Activated naive CD8-positive, alpha-beta T cell treated with anti-CD3 and anti-CD28 coated beads, Interleukin-2, amount 50 U/mL, for 24 hours (primary cell): ENCODE measurements around the gene PIGQ.

Source experiments
- ATAC-seq: fragments of 150-1000 bp; cut with Tn5 transposase; one replicate; pipeline ENCODE4 v1.10.0; 2021
- DNase-seq: peaks from one replicate; pipeline ENCODE4 v3.0.0; 2021
- H3K27ac Mint-ChIP-seq: one replicate; pipeline ENCODE4 v1.8.0; 2021; ENCODE audit warnings: mild to moderate bottlenecking, mixed read lengths
- H3K27me3 Mint-ChIP-seq: one replicate; pipeline ENCODE4 v1.8.0; 2021; ENCODE audit warnings: mixed read lengths
- H3K36me3 Mint-ChIP-seq: one replicate; pipeline ENCODE4 v1.8.0; 2021; ENCODE audit warnings: low read depth, mixed read lengths
- H3K4me1 Mint-ChIP-seq: one replicate; pipeline ENCODE4 v1.8.0; 2021; ENCODE audit warnings: mixed read lengths
- H3K4me3 Mint-ChIP-seq: one replicate; pipeline ENCODE4 v1.8.0; 2021; ENCODE audit warnings: mild to moderate bottlenecking, moderate library complexity, mixed read lengths
- H3K9me3 Mint-ChIP-seq: one replicate; pipeline ENCODE4 v1.8.0; 2021; ENCODE audit warnings: mixed read lengths

The PIGQ gene

GRCh38 chr16:625117-625976 lies 55.6 kb downstream of the PIGQ start:
- ATAC-seq (no peak), DNase-seq (no peak)
- Mint-ChIP-seq H3K27ac (no peak overlapping the region), H3K27me3 (no peaks in the 10 kb centered on the region), H3K36me3 (no peaks in the 10 kb centered on the region), H3K4me3 (no peak overlapping the region), H3K4me1 (no peaks in the 10 kb centered on the region), H3K9me3 (no peaks in the 10 kb centered on the region)

DNA sequence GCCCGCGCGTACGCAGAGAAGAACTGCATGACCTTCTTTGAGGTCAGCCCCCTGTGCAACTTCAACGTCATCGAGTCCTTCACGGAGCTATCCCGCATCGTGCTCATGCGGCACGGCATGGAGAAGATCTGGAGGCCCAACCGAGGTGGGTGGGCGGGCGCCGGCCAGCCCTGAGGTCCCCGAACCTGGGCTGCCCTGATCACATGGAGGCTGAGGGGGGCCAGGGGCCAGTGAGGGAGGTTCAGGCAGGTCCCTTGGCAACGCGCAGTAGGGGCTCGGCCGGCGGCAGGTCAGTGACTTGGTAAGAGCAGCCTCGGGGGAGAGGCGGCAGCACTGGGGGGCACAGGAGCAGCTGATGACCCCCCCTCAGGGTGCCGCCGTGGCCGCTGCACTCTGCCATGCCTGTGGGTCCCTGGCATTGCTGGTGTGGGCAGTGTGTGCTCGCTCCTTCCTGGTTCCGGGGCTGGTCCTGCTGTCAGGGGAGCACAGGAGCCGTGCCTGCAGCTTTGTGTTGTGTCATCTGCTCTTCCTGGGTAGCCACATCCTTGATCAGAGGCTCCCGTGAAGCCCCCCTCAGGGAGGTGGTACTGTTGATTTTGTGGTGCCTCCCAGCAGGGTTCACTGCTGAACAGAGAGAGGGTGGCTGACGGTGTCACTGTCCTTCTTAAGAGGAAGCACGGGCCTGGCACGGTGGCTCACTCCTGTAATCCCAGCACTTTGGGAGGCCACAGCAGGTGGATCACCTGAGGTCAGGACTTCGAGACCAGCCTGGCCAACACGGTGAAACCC lies 56.4 kb downstream of the PIGQ start:
- Mint-ChIP-seq H3K9me3 (no peaks in the 10 kb centered on the region), H3K27ac (no peak overlapping the region), H3K4me3 (no peak overlapping the region), H3K36me3 (no peaks in the 10 kb centered on the region), H3K27me3 (no peaks in the 10 kb centered on the region), H3K4me1 (no peaks in the 10 kb centered on the region)
- DNase-seq (no peak), ATAC-seq (no peak)

DNA sequence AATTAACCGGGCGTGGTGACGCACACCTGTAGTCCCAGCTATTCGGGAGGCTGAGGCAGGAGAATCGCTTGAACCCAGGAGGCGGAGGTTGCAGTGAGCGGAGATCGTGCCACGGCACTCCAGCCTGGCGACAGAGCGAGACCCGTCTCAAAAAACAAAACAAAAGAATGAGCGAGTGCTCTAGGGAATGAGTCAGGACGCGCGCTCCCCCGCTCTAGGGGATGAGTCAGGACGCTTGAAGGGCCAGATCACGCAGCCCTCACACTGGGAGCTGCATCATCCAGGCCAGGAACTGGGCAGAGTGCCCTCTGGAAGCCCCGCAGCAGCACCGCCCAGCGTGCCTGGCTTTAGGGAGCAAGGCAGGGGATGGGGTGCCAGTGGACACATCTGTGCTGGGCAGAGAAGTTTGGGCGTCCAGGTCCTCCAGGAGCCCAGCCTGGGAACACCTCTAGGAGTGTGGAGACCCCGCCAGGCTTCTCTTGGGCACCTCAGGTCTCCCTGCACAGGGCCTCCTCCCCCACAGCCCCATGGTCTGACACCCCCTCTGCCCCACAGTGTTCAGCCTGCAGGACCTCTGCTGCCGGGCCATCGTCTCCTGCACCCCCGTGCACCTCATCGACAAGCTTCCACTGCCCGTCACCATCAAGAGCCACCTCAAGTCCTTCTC lies 57.2 kb downstream of the PIGQ start:
- Mint-ChIP-seq H3K9me3 (no peaks in the 10 kb centered on the region), H3K4me1 (no peaks in the 10 kb centered on the region), H3K36me3 (no peaks in the 10 kb centered on the region), H3K4me3 (no peak overlapping the region), H3K27ac (no peak overlapping the region), H3K27me3 (no peaks in the 10 kb centered on the region)
- no peak for ATAC-seq
- no peak for DNase-seq

DNA sequence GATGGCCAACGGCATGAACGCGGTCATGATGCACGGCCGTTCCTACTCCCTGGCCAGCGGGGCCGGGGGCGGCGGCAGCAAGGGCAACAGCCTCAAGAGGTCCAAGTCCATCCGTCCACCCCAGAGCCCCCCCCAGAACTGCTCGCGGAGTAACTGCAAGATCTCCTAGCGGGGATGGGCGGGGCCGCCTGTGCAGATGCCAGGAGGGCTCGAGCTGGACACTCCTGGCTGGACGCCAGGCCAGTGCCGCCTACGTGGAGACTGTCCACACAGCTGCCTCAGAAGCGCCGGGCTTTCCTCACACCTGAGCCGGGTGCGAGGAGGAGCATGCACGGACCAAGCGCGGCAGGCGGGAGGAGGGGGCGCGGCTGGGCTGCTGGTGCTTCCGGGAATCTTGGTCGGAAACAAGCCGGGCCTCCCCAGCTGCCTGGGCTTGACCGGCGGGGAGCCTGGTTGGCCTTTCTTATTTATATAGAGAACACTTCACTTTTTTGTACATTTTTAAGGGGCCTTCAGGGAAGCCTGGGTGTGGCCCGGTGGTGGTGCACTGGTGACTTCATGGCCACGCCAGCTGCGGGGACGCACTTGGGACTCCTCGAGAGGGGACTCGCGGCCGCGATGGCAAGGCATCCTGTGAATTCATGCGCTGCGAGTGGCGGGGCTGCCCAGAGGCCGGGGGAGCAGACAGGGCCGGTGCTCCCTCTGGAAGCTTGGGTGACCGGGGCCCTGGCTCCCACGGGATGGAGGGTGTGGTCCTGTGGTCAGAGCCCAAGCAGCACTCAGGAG lies 57.9 kb downstream of the PIGQ start:
- Mint-ChIP-seq H3K9me3 (no peaks in the 10 kb centered on the region), H3K27ac (no peak overlapping the region), H3K4me3 (no peak overlapping the region), H3K27me3 (no peaks in the 10 kb centered on the region), H3K4me1 (peaks cover 2% of the 10 kb centered on the region), H3K36me3 (no peaks in the 10 kb centered on the region)
- ATAC-seq, result no peak
- no peak for DNase-seq

DNA sequence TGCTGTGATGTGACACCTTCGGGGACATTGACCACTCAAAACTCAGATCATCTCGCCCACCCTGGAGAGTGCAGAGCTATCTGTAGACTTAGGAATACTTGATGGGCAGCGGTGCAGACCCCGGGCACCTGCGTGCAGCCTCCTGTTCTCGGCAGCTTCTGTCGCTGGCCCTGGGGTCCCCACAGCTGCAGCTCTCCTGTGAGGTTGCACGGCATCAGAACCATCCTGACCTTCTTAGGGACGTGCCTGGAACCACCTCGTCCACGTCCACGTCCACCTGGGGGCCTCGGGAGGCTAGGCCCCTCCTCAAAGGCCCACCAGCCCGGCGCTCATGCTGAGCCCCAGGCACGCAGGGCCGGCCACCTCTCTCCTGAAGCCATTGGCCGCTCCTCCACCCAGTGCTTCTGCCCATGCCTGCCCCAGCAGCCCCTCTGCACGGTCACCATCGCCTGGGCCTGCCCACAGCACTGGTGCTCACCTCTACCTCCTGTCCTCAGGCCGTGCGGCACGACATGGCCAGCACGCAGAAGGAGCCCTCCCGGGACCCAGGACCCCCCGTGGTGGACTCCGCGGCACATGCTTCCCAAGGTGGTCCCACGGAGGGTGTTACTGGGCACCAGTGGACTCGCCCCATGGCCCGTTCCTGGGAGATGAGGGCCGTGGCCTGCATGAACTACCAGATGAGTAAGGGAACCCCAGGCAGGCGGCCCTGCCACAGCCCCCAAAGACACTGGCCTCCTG lies 58.7 kb downstream of the PIGQ start:
- Mint-ChIP-seq H3K27me3 (no peaks in the 10 kb centered on the region), H3K4me1 (peaks cover 2% of the 10 kb centered on the region), H3K9me3 (no peaks in the 10 kb centered on the region), H3K27ac (no peak overlapping the region), H3K4me3 (no peak overlapping the region), H3K36me3 (no peaks in the 10 kb centered on the region)
- DNase-seq (no peak), ATAC-seq (no peak)

DNA sequence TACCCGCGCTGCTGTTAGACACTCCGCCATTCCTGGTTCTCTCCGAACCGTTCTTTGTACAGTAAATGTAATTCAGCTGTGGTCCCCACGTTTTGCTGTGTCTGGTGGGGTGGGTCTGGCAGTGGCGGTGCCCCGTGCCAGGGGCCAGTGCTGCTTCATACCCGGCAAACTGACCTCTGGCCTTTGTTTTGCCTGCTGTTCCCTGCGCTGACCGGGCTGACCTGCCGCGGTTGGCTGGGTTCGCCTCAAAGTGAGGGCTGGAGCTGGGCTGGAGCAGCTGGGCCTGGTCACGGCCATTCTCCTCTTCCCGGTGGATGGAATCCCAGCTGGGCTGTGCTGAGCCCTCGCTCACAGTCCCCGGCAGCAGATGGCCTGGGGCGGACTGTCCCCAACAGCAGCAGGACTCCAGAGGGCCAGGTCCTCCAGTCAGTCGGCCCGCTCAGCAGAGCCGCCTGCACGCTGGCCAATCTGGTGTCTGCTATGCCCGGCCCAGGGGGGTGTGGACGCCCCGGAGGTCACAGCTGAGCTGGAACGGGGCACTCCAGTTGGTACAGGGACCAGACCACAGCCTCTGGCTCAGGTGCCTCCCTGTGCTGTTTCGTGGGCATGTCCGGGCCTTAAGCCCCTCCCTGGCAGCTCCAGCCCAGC lies 59.5 kb downstream of the PIGQ start:
- no peak overlapping the region for H3K27ac Mint-ChIP-seq
- ATAC-seq, result no peak

GRCh38 chr16:629833-630248 lies 60.1 kb downstream of the PIGQ start:
- Mint-ChIP-seq H3K27me3 (no peaks in the 10 kb centered on the region), H3K9me3 (no peaks in the 10 kb centered on the region), H3K4me3 (no peak overlapping the region), H3K36me3 (no peaks in the 10 kb centered on the region), H3K27ac (no peak overlapping the region), H3K4me1 (peaks cover 4% of the 10 kb centered on the region)
- DNase-seq, result no peak
- no peak for ATAC-seq

More for the DNA sequence above, 59.5 kb downstream of the PIGQ start:
- Mint-ChIP-seq H3K9me3 (no peaks in the 10 kb centered on the region), H3K27me3 (no peaks in the 10 kb centered on the region), H3K4me1 (peaks cover 3% of the 10 kb centered on the region), H3K4me3 (no peak overlapping the region), H3K36me3 (no peaks in the 10 kb centered on the region)
- no peak for DNase-seq

DNA sequence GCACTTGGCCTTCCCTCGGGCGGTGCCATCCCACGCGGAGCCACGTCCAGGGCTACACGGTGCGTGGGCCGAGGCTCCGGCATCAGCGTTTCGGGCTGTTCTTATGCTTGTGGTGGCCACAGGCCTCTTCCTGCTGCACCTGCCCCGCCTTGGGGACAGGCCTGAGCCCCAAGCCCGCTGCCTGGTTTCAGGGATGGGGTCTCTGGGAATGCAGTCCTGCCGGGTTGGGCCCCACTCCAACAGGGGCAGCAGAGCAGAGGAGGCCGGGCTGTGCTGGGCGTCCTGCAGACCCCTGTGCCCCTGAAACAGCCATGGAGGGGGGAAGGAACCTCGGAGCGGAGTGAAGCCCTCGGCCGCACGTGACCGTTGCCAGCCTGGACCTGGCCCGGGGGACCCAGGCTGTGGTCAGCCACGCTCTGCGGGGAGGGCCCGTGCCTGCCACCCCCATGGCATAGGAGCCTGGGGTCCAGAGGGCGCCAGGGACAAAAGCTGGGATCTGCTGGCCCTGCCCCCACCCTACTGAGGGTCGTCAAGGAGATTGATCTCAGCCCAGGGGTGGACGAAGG lies 60.6 kb downstream of the PIGQ start:
- peaks cover 4% of the 10 kb centered on the region for H3K4me1 Mint-ChIP-seq
- no peak overlapping the region for H3K27ac Mint-ChIP-seq
- H3K4me3 Mint-ChIP-seq, result no peak overlapping the region
- H3K27me3 Mint-ChIP-seq, result no peaks in the 10 kb centered on the region
- ATAC-seq (no peak), DNase-seq (no peak)
- no peaks in the 10 kb centered on the region for H3K36me3 Mint-ChIP-seq
- no peaks in the 10 kb centered on the region for H3K9me3 Mint-ChIP-seq

DNA sequence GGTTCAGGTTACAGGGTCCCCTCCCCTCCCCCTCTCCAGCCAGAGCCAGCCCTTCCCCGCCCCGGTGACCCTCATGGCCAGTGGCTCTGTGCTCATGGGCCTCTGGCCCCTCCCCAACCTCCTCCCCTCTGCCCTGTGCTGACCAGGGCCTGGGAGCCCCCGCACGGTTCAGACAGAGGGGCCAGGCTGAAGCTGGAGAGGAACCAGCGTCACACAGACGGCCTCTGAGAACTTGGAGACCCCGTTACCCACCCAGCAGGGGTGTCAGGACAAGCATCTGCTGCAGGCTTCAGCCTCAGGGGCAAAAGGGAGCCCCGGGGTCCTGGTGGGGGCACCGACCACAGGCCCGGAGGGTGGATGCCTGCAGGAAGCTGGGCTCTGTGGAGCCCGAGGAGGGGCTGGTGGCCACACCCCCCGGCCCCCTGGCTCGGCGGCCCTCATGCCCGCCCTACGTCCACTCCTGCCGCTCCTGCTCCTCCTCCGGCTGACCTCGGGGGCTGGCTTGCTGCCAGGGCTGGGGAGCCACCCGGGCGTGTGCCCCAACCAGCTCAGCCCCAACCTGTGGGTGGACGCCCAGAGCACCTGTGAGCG lies 61.1 kb downstream of the PIGQ start, which contains the start of gene WFIKKN1:
WFIKKN1 (plus strand) TSS at position 171 of the 591 bp plus-strand sequence; CDS start at position 440, 269 bp downstream.
- Mint-ChIP-seq H3K27ac (no peak within 1 kb of the TSS), H3K27me3 (no peaks in the 10 kb centered on the region), H3K4me3 (no peak within 1 kb of the TSS), H3K36me3 (no peaks in the 10 kb centered on the region), H3K9me3 (no peaks in the 10 kb centered on the region), H3K4me1 (peaks cover 4% of the 10 kb centered on the region)
- ATAC-seq (no peak), DNase-seq (no peak)

GRCh38 chr16:631808-632358 lies 62.1 kb downstream of the PIGQ start:
- Mint-ChIP-seq H3K27me3 (peaks cover 3% of the 10 kb centered on the region), H3K36me3 (peaks cover 4% of the 10 kb centered on the region), H3K4me3 (no peak overlapping the region), H3K9me3 (no peaks in the 10 kb centered on the region), H3K4me1 (peaks cover 10% of the 10 kb centered on the region), H3K27ac (no peak overlapping the region)
- no peak for ATAC-seq
- DNase-seq, result no peak

DNA sequence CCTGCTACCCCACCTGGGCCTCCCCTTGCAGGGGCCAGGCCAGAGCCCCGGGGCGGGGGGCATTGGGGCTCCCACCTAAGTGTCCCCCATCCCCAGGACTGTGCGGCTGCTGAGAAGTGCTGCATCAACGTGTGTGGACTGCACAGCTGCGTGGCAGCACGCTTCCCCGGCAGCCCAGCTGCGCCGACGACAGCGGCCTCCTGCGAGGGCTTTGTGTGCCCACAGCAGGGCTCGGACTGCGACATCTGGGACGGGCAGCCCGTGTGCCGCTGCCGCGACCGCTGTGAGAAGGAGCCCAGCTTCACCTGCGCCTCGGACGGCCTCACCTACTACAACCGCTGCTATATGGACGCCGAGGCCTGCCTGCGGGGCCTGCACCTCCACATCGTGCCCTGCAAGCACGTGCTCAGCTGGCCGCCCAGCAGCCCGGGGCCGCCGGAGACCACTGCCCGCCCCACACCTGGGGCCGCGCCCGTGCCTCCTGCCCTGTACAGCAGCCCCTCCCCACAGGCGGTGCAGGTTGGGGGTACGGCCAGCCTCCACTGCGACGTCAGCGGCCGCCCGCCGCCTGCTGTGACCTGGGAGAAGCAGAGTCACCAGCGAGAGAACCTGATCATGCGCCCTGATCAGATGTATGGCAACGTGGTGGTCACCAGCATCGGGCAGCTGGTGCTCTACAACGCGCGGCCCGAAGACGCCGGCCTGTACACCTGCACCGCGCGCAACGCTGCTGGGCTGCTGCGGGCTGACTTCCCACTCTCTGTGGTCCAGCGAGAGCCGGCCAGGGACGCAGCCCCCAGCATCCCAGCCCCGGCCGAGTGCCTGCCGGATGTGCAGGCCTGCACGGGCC lies 62.9 kb downstream of the PIGQ start:
- DNase-seq, result no peak
- H3K27me3 Mint-ChIP-seq, result peaks cover 3% of the 10 kb centered on the region
- peaks cover 4% of the 10 kb centered on the region for H3K36me3 Mint-ChIP-seq
- no peak overlapping the region for H3K27ac Mint-ChIP-seq
- H3K4me3 Mint-ChIP-seq, result no peak overlapping the region
- ATAC-seq, result no peak
- H3K9me3 Mint-ChIP-seq, result no peaks in the 10 kb centered on the region
- peaks cover 11% of the 10 kb centered on the region for H3K4me1 Mint-ChIP-seq
